Right ventricle myocardium inferior (tissue), 1 donor: Measurements from ENCODE around the gene SGTA. TPM values are rescaled to one million over a fixed set of nuclear protein-coding genes. Genes with fewer than 3 reads are reported as not detected.
"Not testable (repeated sequence)": the region's sequence is repeated elsewhere in the genome, so short reads cannot be mapped to it uniquely, and the experiment has no call there.

Source experiments
- ATAC-seq: fragments of 200-7000 bp; cut with Tn5 transposase; one replicate; pipeline ENCODE4 v1.9.1; 2020; ENCODE audit warnings: mild to moderate bottlenecking, moderate library complexity
- DNase-seq: peaks from one replicate; pipeline ENCODE4 v3.0.0; 2021; ENCODE audit errors: missing footprints
- intact Hi-C: fragments of 100-400 bp; cut with DNase I; formaldehyde crosslinking; loops from one replicate; pipeline ENCODE4 v1.11.0; 2022
- long read RNA-seq: library from polyadenylated mRNA; unstranded; transcript quantifications from one replicate; pipeline ENCODE4 v2.0.0, GENCODE V29; 2021
- total RNA-seq: library from RNA; stranded (reverse); fragmentation: NEBNext Ultra II Directional; extraction: Animal tissue kit (Norgen Biotek cat#: 25700); gene quantifications from one replicate; pipeline ENCODE4 v1.2.1, GENCODE V29; 2021
- donor health status: DM: no; HTN: yes; CAD: no; lungs with severe emphysema.

Gene SGTA, protein sequence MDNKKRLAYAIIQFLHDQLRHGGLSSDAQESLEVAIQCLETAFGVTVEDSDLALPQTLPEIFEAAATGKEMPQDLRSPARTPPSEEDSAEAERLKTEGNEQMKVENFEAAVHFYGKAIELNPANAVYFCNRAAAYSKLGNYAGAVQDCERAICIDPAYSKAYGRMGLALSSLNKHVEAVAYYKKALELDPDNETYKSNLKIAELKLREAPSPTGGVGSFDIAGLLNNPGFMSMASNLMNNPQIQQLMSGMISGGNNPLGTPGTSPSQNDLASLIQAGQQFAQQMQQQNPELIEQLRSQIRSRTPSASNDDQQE
- 64.3 TPM for total RNA-seq
- long read RNA-seq, transcript SGTA-201 (12 exons, 2,330 nt) = major isoform, 78 of 113 reads
- long read RNA-seq, partial matches to known transcripts = 14 of 113 reads
- long read RNA-seq, other reads (novel, unspliced or antisense) = 21 of 113 reads

GRCh38 chr19:2782936-2783780 is at the start of gene SGTA:
TSS of gene SGTA (minus strand) at chr19:2783273. CDS start at chr19:2769068, 14,205 bp downstream.
- ATAC-seq (peak; percentile 91), DNase-seq (peak; percentile 98)
- intact Hi-C loops = no loop called here

DNA sequence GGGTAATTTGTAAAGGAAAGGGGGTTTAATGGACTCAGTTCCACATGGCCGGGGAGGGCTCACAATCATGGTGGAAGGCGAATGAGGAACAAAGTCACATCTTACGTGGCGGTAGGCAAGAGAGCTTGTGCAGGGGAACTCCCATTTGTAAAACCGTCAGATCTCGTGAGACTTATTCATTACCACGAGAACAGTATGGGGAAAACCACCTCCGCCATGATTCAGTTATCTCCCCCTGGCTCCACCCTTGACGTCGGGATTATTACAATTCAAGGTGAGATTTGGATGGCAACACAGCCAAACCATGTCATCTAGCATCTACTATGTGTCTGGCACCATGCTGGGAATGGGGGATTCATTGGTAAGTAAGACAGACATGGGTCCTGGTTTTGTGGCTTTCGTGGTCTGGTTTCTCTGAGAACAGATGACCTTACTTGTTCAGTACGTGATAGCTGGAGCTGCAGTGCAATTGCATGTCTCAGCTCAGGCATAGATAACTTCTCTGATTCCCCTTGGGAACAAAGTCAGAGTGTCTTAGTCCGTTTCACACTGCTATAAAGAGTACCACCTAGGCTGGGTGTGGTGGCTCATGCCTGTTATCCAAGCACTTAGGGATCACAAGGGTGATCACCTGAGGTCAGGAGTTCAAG is 44.9 kb upstream of the SGTA start:
- DNase-seq = no peak
- ATAC-seq = no peak
- intact Hi-C loops = no loop called here

DNA sequence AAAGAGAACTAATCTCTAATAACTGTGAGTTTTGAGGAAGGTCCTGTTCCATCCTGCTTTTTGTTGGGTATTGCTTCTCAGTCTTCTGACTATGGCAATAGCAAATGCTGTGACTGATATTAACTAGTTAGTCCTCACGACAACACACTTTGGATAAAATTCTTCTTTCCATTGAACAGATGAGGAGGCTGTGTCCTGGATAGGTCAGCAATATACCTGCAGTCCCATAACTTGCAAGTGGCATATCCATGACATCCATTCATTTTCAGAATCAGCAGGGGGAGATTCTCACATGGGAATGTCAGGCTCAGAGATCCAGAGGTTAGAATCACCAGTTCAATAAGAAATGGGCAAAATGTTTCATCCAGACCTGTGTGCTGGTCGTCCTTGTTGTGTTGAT is 43.9 kb upstream of the SGTA start:
- no peak for DNase-seq
- intact Hi-C loops = no loop called here
- ATAC-seq = no peak

GRCh38 chr19:2824129-2824528 is 41.1 kb upstream of the SGTA start:
- intact Hi-C loops = no loop called here
- DNase-seq (no peak), ATAC-seq (no peak)

DNA sequence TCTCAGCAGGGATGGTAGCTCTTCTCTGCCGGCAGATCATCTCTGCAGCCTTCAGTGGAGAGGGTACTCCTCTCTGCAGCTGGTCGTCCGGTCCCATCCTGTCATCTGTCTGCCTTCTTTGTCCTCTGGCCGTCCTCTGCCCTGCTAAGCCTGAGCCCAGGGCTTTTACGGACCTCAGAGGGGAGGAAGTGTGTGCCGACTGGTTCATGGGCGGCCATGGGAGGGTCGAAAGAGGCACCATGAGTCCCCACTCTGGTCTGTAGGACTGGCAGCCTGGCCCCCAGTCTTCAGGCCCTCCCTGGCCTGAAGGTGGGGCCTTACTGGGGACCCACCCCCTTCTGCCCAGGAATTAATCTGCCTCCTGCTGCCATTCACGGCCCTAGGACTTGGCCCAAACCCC is 40.6 kb upstream of the SGTA start:
- ATAC-seq (no peak), DNase-seq (no peak)
- intact Hi-C loops = no loop called here

DNA sequence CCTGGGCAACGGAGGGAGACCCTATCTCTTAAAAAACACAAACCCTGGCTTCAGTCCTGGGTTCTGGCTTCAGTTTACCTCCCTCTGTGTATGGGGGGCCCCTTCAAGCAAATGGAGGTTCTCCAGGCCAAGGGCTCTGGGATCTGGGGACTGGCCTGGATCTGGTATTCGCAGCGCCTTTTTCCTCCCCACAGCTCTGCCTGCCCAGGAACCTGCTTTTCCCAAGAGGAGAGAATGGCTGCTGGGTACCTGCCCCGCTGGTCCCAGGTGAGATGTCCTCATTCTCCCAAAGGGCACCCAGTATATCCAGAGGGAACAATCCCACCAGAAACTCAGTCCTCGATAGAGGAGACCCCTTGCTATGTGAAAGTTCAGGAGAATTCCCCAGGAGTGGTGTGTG is 39.8 kb upstream of the SGTA start:
- ATAC-seq (no peak), DNase-seq (no peak)
- intact Hi-C loops = no loop called here

GRCh38 chr19:2820112-2820702 is 37.1 kb upstream of the SGTA start:
- intact Hi-C loops = no loop called here

GRCh38 chr19:2819540-2820111 is 36.6 kb upstream of the SGTA start, which contains the start of gene ZNF554:
TSS of gene ZNF554 (plus strand) at chr19:2819868. CDS start at chr19:2820072, 204 bp downstream.
- intact Hi-C loops = no loop called here
- DNase-seq (peak; percentile 99), ATAC-seq (peak; percentile 98)

More at GRCh38 chr19:2820112-2820702, 37.1 kb upstream of the SGTA start:
- DNase-seq (no peak), ATAC-seq (peak; percentile 1)

DNA sequence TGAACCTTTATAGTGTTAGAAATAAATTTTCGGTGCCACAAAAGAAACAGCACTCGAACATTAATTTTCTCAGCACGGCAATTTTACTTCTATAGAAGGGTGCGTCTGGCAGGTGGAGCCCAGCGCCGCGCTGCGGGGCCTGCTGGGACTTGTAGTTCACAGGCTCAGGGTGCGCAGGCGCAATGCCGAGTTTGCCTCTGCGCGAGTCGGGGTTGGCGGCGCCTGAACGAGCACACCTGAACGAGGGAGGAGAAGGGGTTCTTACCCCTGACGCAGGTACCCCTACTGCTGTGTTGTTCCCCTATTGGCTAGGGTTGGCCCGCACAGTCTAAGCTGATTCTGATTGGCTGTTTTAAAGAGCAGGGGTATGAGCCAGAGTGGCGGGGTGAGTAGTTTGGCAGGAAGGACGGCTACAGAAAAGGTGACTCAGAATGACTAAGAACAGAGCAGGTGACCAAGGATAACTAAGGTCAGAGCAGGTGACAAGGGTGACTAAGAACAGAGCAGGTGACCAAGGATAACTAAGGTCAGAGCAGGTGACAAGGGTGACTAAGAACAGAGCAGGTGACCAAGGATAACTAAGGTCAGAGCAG is 34.3 kb upstream of the SGTA start:
- ATAC-seq, intact Hi-C loops, DNase-seq: not testable (repeated sequence)

GRCh38 chr19:2816641-2817040 is 33.6 kb upstream of the SGTA start:
- intact Hi-C loops = no loop called here
- no peak for DNase-seq
- ATAC-seq = no peak

GRCh38 chr19:2815923-2816322 is 32.9 kb upstream of the SGTA start:
- DNase-seq (no peak), ATAC-seq (no peak)
- intact Hi-C loops = no loop called here

DNA sequence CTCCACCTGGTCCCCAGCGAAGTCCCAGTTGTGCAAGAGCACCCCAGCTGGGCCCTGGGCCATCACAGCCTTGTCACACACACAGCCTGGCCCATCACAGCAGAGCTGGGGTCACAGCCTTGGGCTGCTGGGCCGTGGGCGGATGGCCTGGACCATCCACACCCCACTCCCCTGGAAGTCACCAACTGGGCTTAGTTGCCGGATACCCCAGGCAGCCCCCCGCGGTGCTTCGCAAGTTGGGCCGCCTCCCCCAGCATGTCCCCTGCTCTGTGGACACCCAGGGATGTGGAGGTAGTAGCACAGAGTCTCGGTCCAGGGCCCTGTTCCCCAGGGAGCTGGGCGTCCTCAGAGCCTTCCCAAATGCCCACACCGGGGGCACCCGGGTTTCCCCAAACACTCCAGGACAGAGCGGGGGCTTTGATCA is 32.1 kb upstream of the SGTA start:
- intact Hi-C loops = no loop called here
- ATAC-seq (no peak), DNase-seq (no peak)

DNA sequence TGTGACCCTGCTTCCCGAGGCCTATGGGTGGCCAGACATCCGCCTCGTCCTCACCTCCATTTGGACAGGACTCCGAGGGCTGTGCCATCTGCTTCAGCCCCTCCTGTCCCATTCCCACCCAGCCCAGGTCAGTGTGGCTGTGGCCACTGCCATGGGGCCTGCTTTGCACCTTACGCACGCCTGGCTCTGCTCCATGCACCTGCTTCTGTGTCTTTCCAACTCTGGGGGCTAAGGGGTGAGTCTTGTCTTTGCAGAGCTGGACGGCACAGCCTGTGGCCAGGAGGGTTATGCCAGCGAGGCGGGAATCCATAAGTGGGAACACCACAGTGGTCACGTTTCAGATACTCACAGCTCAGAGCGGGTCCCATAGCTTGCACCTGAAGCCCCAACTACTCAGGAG is 31.4 kb upstream of the SGTA start:
- ATAC-seq (no peak), DNase-seq (no peak)

GRCh38 chr19:2813235-2814160 is 30.4 kb upstream of the SGTA start:
- DNase-seq (no peak), ATAC-seq (no peak)
- intact Hi-C loops = no loop called here

More for the DNA sequence above, 31.4 kb upstream of the SGTA start:
- intact Hi-C loops = no loop called here

GRCh38 chr19:2812414-2813234 is 29.6 kb upstream of the SGTA start:
- intact Hi-C loops = no loop called here
- DNase-seq = no peak
- ATAC-seq = no peak

DNA sequence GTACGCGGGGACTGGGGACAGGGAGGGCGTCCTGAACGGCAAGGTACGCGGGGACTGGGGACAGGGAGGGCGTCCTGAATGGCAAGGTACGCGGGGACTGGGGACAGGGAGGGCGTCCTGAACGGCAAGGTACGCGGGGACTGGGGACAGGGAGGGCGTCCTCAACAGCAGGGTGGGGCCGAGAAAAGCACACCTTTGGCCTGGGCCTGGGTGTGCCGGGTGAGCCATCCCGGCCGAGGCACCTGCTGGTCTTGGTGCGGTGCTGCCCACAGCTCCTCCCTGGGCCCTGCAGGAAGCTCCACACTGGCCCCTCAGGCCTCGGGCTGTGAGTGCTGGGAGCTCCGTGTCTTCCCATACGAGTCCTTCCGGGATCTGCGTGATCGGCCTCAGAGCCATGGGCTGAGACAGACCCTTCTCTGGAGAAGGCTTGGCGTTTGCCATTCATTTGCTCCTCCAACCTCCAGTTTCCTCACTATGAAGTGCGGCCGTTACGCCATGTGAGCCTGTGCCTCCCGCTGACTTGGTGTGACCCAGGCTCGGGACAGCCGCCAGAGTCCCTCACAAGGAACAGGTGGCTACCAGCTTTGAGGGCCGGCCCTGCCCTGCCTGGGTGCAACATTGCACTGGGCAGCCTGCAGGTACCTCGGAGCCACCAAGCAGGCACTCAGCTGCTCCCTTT is 28.8 kb upstream of the SGTA start:
- DNase-seq (no peak), ATAC-seq (no peak)
- intact Hi-C loops = no loop called here
